Lower leg skin (tissue), 3 donors: ENCODE data around the gene STAC2.

ENCODE experiments used
- CTCF ChIP-seq, 3 donors: fragments of 450-650 bp; IDR thresholded peaks; one replicate each; pipeline ENCODE4 v1.5.1; 2016; ENCODE audit warnings: antibody characterized with exemption in 3 of 3, mild to moderate bottlenecking in 3 of 3, moderate library complexity in 2 of 3
- POLR2A ChIP-seq, 2 donors: fragments of 450-650 bp; IDR thresholded peaks; one replicate each; pipeline ENCODE4 v1.6.1; 2016 to 2017; ENCODE audit warnings: antibody characterized with exemption in 2 of 2, mild to moderate bottlenecking in 1 of 2, moderate library complexity in 1 of 2

GRCh38 chr17:39204245-39204644 is 21.5 kb downstream of the STAC2 start:
- TF ChIP-seq POLR2A (IDR thresholded peaks at IDR 0.05): no peak
- TF ChIP-seq CTCF (IDR thresholded peaks at IDR 0.05): no peak
